Endothelial cell of umbilical vein (primary cell): ENCODE results near the gene SYDE2. TPM values are rescaled to one million over a fixed set of nuclear protein-coding genes. Genes with fewer than 3 reads are reported as not detected.

Experiments
- BruUV-seq: library from RNA; stranded (reverse); fragments of 400-500 nt; replicated peaks from 2 replicates; lab custom pipeline; 2021; lab: Mats Ljungman, UMichigan
- CTCF ChIA-PET: fragments of 300-600, 350-600 bp; sonication (Branson Sonifier 250); formaldehyde crosslinking; loops from one replicate; lab custom pipeline; 2021; ENCODE audit warnings: antibody characterized with exemption, inconsistent platforms; lab: Charles Lee
- POLR2A ChIA-PET: fragments of 300-600, 350-600 bp; sonication (Branson Sonifier 250); formaldehyde crosslinking; loops from one replicate; lab custom pipeline; 2021; ENCODE audit warnings: antibody characterized with exemption, inconsistent platforms; lab: Charles Lee
- DNase-seq: peaks from one replicate; pipeline ENCODE4 v3.0.0-alpha.2; 2011; ENCODE audit warnings: low read depth, low spot score
- FAIRE-seq: peaks from 2 replicates; lab custom pipeline; 2011; peaks lifted over from hg19 to GRCh38; lab: Jason Lieb, UNC
- H2AFZ ChIP-seq: 2 replicates; pipeline ENCODE4 v1.6.0; 2012; ENCODE audit warnings: low read depth, low read length, control low read depth, inconsistent platforms
- H3K27ac ChIP-seq: 2 replicates; pipeline ENCODE4 v1.5.1; 2011; ENCODE audit warnings: low read depth, mild to moderate bottlenecking, control low read depth, low read length, moderate library complexity; ENCODE audit not compliant: insufficient read depth
- H3K27me3 ChIP-seq, 2 experiments: 2 replicates each; pipeline versions ENCODE4 v1.6.0 to v1.6.1; 2011; ENCODE audit warnings: low read length in 2 of 2, mixed read lengths in 1 of 2; ENCODE audit not compliant: control insufficient read depth in 2 of 2, insufficient read depth in 2 of 2
- H3K36me3 ChIP-seq, 2 experiments: 2 replicates in 1 of 2; 3 replicates in 1 of 2; pipeline ENCODE4 v1.5.1; 2011; ENCODE audit warnings: low read length in 2 of 2, mild to moderate bottlenecking in 1 of 2, moderate library complexity in 1 of 2; ENCODE audit not compliant: control insufficient read depth in 2 of 2, insufficient read depth in 2 of 2; ENCODE audit errors: extremely low read depth in 1 of 2
- H3K4me1 ChIP-seq: 3 replicates; pipeline ENCODE4 v1.5.1; 2011; ENCODE audit warnings: mild to moderate bottlenecking, low read length; ENCODE audit not compliant: control insufficient read depth, insufficient read depth; ENCODE audit errors: extremely low read depth
- H3K4me2 ChIP-seq: 2 replicates; pipeline ENCODE4 v1.6.1; 2011; ENCODE audit warnings: low read length, control low read depth, mixed read lengths; ENCODE audit not compliant: insufficient read depth
- H3K4me3 ChIP-seq, 3 experiments: fragments of 200-600 bp in 1 of 3; sonication (generic), shearing (Covaris generic) in 1 of 3; replicated peaks in 1 of 3; 2 replicates each; pipeline ENCODE4 v1.5.1; 2011 to 2016; ENCODE audit warnings: control low read depth in 3 of 3, low read length in 3 of 3, mild to moderate bottlenecking in 2 of 3, inconsistent platforms in 1 of 3, low read depth in 1 of 3, moderate library complexity in 1 of 3; ENCODE audit not compliant: insufficient read depth in 1 of 3
- H3K79me2 ChIP-seq: 2 replicates; pipeline ENCODE4 v1.6.0; 2012; ENCODE audit warnings: low read length, inconsistent platforms; ENCODE audit not compliant: control insufficient read depth, insufficient read depth
- H3K9ac ChIP-seq: replicated peaks from 2 replicates; pipeline ENCODE3; 2011; ENCODE audit warnings: low read length, control low read depth; ENCODE audit not compliant: insufficient read depth; ENCODE audit errors: extremely low read depth
- H3K9me1 ChIP-seq: replicated peaks from 3 replicates; pipeline ENCODE4 v1.6.0; 2011; ENCODE audit warnings: mild to moderate bottlenecking, low read length; ENCODE audit not compliant: control insufficient read depth, insufficient read depth; ENCODE audit errors: extremely low read depth
- H3K9me3 ChIP-seq: replicated peaks from 2 replicates; pipeline ENCODE4 v1.5.1; 2012; ENCODE audit warnings: low read length, inconsistent platforms; ENCODE audit not compliant: control insufficient read depth, insufficient read depth
- H4K20me1 ChIP-seq: replicated peaks from 2 replicates; pipeline ENCODE3; 2011; ENCODE audit warnings: mild to moderate bottlenecking, low read length; ENCODE audit not compliant: control insufficient read depth, insufficient read depth; ENCODE audit errors: extremely low read depth
- EZH2 ChIP-seq: IDR thresholded peaks from 2 replicates; pipeline ENCODE4 v1.6.1; 2012; ENCODE audit warnings: borderline replicate concordance, low read depth, mild to moderate bottlenecking, moderate library complexity, low read length, inconsistent platforms; ENCODE audit not compliant: severe bottlenecking
- FOS ChIP-seq: IDR thresholded peaks from 2 replicates; pipeline ENCODE4 v1.6.1; 2011; ENCODE audit warnings: mild to moderate bottlenecking, low read length, moderate library complexity, borderline replicate concordance; ENCODE audit not compliant: insufficient read depth
- GATA2 ChIP-seq: IDR thresholded peaks from 2 replicates; pipeline ENCODE4 v1.7.0; 2011; ENCODE audit warnings: low read depth, mild to moderate bottlenecking, moderate library complexity, mixed read lengths, low read length; ENCODE audit not compliant: insufficient read length, insufficient read depth
- JUN ChIP-seq: IDR thresholded peaks from 2 replicates; pipeline ENCODE4 v1.6.1; 2011; ENCODE audit warnings: borderline replicate concordance, low read depth; ENCODE audit not compliant: insufficient read length, insufficient read depth
- MYC ChIP-seq: IDR thresholded peaks from one replicate; pipeline ENCODE4 v1.6.1; 2011; ENCODE audit warnings: mild to moderate bottlenecking, low read depth, low read length
- POLR2A ChIP-seq: IDR thresholded peaks from 2 replicates; pipeline ENCODE4 v1.6.1; 2012; ENCODE audit warnings: low read depth, mild to moderate bottlenecking, control low read depth, low read length
- POLR2AphosphoS5 ChIP-seq: IDR thresholded peaks from 2 replicates; pipeline ENCODE4 v1.6.1; 2012; ENCODE audit warnings: low read depth, mild to moderate bottlenecking, control low read depth, low read length, moderate library complexity; ENCODE audit not compliant: insufficient read depth
- dilution Hi-C: fragments of 300-500 bp; cut with MboI; formaldehyde crosslinking; loops from one replicate; pipeline ENCODE4 v1.15.0; 2019; ENCODE audit warnings: low sequenced_read_pairs; ENCODE audit not compliant: extremely low pct_ligation_motif_present
- intact Hi-C: fragments of 100-400 bp; cut with micrococcal nuclease; formaldehyde crosslinking; loops from one replicate; pipeline ENCODE4 v1.10.0; 2022
- polyA plus RNA-seq, 4 experiments: library from polyadenylated mRNA; depleted of rRNA in 3 of 4; stranded (reverse) in 3 of 4; unstranded in 1 of 4; fragments of >200 nt; gene quantifications; 2 replicates each; pipeline versions ENCODE4 v1.2.1 to v1.2.3, GENCODE V29; 2011 to 2012; ENCODE audit warnings: missing spikeins in 1 of 4
- total RNA-seq: library from RNA; stranded (reverse); gene quantifications from 2 replicates; pipeline ENCODE4 v1.2.3, GENCODE V29; 2021
- TF ChIP-seq, protein P1 (sequence below): IDR thresholded peaks from 2 replicates; pipeline ENCODE4 v1.6.1; 2011; ENCODE audit not compliant: insufficient read depth, insufficient read length
- TF ChIP-seq, protein P2 (sequence below), 2 donors: IDR thresholded peaks; 1 replicate in 1 of 2; 2 replicates in 1 of 2; pipeline ENCODE4 v1.5.1; 2011; ENCODE audit warnings: low read length in 2 of 2, mild to moderate bottlenecking in 2 of 2, moderate library complexity in 2 of 2, control low read depth in 1 of 2, inconsistent platforms in 1 of 2, low read depth in 1 of 2; ENCODE audit not compliant: insufficient read depth in 1 of 2; ENCODE audit errors: extremely low read depth in 1 of 2

The SYDE2 gene
- total and polyA plus RNA-seq, 2 donors (not counting 3 experiments of a cell fraction or from before 2014, with no cell fraction given), result 0.52 to 3.1 TPM

DNA sequence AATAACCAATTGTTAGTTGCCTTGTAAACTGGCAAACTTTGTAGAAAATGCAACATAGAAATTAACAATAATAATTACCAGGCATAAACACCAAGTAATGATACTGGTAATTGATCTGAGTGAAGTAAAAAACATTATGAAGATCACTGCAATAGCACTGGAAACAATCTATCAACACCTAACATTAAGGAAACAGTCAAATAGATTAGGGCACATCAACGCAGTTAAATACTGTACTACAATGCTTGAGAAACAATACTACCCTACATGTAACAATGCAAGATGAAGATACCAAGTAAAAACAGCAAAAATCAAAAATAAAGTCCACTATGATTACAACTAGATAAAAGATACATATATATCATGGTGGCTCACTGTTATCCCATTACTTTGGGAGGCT, 16.6 kb downstream of the SYDE2 start:
- H3K4me1 ChIP-seq, result no peaks in the 10 kb centered on the region
- BruUV-seq, result no TSS peak
- TF ChIP-seq, protein P1, sequence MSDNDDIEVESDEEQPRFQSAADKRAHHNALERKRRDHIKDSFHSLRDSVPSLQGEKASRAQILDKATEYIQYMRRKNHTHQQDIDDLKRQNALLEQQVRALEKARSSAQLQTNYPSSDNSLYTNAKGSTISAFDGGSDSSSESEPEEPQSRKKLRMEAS, result no peak
- TF ChIP-seq JUN (no peak), POLR2AphosphoS5 (no peak), MYC (no peak), FOS (no peak), GATA2 (no peak), POLR2A (no peak), EZH2 (no peak)
- TF ChIP-seq, protein P2, sequence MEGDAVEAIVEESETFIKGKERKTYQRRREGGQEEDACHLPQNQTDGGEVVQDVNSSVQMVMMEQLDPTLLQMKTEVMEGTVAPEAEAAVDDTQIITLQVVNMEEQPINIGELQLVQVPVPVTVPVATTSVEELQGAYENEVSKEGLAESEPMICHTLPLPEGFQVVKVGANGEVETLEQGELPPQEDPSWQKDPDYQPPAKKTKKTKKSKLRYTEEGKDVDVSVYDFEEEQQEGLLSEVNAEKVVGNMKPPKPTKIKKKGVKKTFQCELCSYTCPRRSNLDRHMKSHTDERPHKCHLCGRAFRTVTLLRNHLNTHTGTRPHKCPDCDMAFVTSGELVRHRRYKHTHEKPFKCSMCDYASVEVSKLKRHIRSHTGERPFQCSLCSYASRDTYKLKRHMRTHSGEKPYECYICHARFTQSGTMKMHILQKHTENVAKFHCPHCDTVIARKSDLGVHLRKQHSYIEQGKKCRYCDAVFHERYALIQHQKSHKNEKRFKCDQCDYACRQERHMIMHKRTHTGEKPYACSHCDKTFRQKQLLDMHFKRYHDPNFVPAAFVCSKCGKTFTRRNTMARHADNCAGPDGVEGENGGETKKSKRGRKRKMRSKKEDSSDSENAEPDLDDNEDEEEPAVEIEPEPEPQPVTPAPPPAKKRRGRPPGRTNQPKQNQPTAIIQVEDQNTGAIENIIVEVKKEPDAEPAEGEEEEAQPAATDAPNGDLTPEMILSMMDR (IDR thresholded peaks at IDR 0.05; ENCODE audit: extremely low read depth in 1 of 2, insufficient read depth in 1 of 2, low read depth in 1 of 2, low read length in 2 of 2), result no peak
- H3K9me1 ChIP-seq, result no peaks in the 10 kb centered on the region
- POLR2A ChIA-PET, result no interaction called here
- no peaks in the 10 kb centered on the region for H3K36me3 ChIP-seq
- H3K27me3 ChIP-seq, result no peaks in the 10 kb centered on the region
- no peak overlapping the region for H3K4me2 ChIP-seq
- CTCF ChIA-PET, result no interaction called here
- H3K9me3 ChIP-seq, result no peaks in the 10 kb centered on the region
- no peak overlapping the region for H3K27ac ChIP-seq
- no peak overlapping the region for H2AFZ ChIP-seq
- H4K20me1 ChIP-seq, result no peaks in the 10 kb centered on the region
- DNase-seq (no peak), FAIRE-seq (no peak)
- no peak overlapping the region for H3K4me3 ChIP-seq
- no peaks in the 10 kb centered on the region for H3K79me2 ChIP-seq
- dilution Hi-C loops, result no loop called here
- intact Hi-C loops, result no loop called here
- no peak overlapping the region for H3K9ac ChIP-seq
